Fibroblast of lung (primary cell): ENCODE results near the gene GON7.

Experiments
- CTCF ChIP-seq, 2 donors: IDR thresholded peaks in 1 of 2; conservative IDR thresholded peaks in 1 of 2; 1 replicate in 1 of 2; 2 replicates in 1 of 2; pipeline ENCODE4 v1.5.1; 2011 to 2012; ENCODE audit warnings: low read length in 2 of 2, control low read depth in 1 of 2, inconsistent platforms in 1 of 2, low read depth in 1 of 2, mild to moderate bottlenecking in 1 of 2
- EZH2 ChIP-seq: IDR thresholded peaks from 2 replicates; pipeline ENCODE4 v1.5.1; 2012; ENCODE audit warnings: low read length, control low read depth, mild to moderate bottlenecking; ENCODE audit errors: missing control alignments

GRCh38 chr14:93206793-93207467 is at the start of gene GON7, which contains the start of gene UBR7:
- TF ChIP-seq CTCF (conservative IDR thresholded peaks at IDR 0.05 in 1 of 2, IDR thresholded peaks at IDR 0.05 in 1 of 2; ENCODE audit: low read depth in 1 of 2, low read length in 2 of 2) (peak in 1 of 2 donors; percentile 39), EZH2 (no peak)
